CD14-positive monocyte (primary cell): ENCODE measurements around the gene EMID1. TPM values are rescaled to one million over a fixed set of nuclear protein-coding genes. Genes with fewer than 3 reads are reported as not detected.
"Not testable (repeated sequence)": the region's sequence is repeated elsewhere in the genome, so short reads cannot be mapped to it uniquely, and the experiment has no call there.

ENCODE experiments used
- DNase-seq, 3 donors: peaks; one replicate each; pipeline ENCODE4 v3.0.0-alpha.2; 2011 to 2022
- H2AFZ ChIP-seq: 2 replicates; pipeline ENCODE4 v1.6.0; 2012; ENCODE audit warnings: mild to moderate bottlenecking, low read depth, low read length, inconsistent platforms; ENCODE audit not compliant: insufficient read depth, poor library complexity, severe bottlenecking
- H3K27ac ChIP-seq, 2 donors: 1 replicate in 1 of 2; 2 replicates in 1 of 2; pipeline ENCODE4 v1.5.1; 2012 to 2013; ENCODE audit warnings: low read length in 2 of 2, control low read depth in 1 of 2, inconsistent platforms in 1 of 2, low read depth in 1 of 2, mild to moderate bottlenecking in 1 of 2
- H3K27me3 ChIP-seq, 2 donors: one replicate each; pipeline versions ENCODE4 v1.6.0 to v1.6.1; 2011 to 2013; ENCODE audit warnings: low read length in 2 of 2; ENCODE audit not compliant: control insufficient read depth in 2 of 2, insufficient read depth in 2 of 2
- H3K36me3 ChIP-seq, 2 donors: replicated peaks in 1 of 2; 1 replicate in 1 of 2; 2 replicates in 1 of 2; pipeline versions ENCODE4 v1.5.1 to v1.6.1; 2012 to 2013; ENCODE audit warnings: low read length in 2 of 2, control low read depth in 1 of 2, inconsistent platforms in 1 of 2, mild to moderate bottlenecking in 1 of 2; ENCODE audit not compliant: insufficient read depth in 2 of 2, control insufficient read depth in 1 of 2
- H3K4me1 ChIP-seq, 2 donors: 1 replicate in 1 of 2; 2 replicates in 1 of 2; pipeline versions ENCODE4 v1.5.1 to v1.6.1; 2012 to 2013; ENCODE audit warnings: low read length in 2 of 2, control low read depth in 1 of 2, inconsistent platforms in 1 of 2, mild to moderate bottlenecking in 1 of 2, moderate library complexity in 1 of 2; ENCODE audit not compliant: insufficient read depth in 2 of 2, control insufficient read depth in 1 of 2
- H3K4me2 ChIP-seq: replicated peaks from 2 replicates; pipeline ENCODE3; 2012; ENCODE audit warnings: low read length, moderate library complexity, mild to moderate bottlenecking; ENCODE audit not compliant: poor library complexity, severe bottlenecking; ENCODE audit errors: extremely low read depth
- H3K4me3 ChIP-seq, 3 experiments: fragments of 200-600 bp in 1 of 3; sonication (generic) in 1 of 3; replicated peaks in 1 of 3; 1 replicate in 2 of 3; 2 replicates in 1 of 3; pipeline ENCODE4 v1.5.1; 2011 to 2013; ENCODE audit warnings: low read length in 3 of 3, mild to moderate bottlenecking in 3 of 3, control low read depth in 2 of 3, low read depth in 2 of 3, inconsistent platforms in 1 of 3, moderate library complexity in 1 of 3
- H3K79me2 ChIP-seq: 2 replicates; pipeline ENCODE4 v1.6.0; 2012; ENCODE audit warnings: mild to moderate bottlenecking, control low read depth, inconsistent platforms, low read length, moderate library complexity; ENCODE audit not compliant: insufficient read depth
- H3K9ac ChIP-seq: 2 replicates; pipeline ENCODE4 v1.6.0; 2017; ENCODE audit warnings: low read length, mild to moderate bottlenecking; ENCODE audit not compliant: insufficient read depth, poor library complexity, severe bottlenecking
- H3K9me3 ChIP-seq, 2 donors: replicated peaks in 1 of 2; 1 replicate in 1 of 2; 2 replicates in 1 of 2; pipeline versions ENCODE4 v1.5.1 to v1.6.1; 2012 to 2013; ENCODE audit warnings: low read length in 2 of 2, control low read depth in 1 of 2; ENCODE audit not compliant: control insufficient read depth in 1 of 2, insufficient read depth in 1 of 2
- H4K20me1 ChIP-seq: 2 replicates; pipeline ENCODE4 v1.6.0; 2012; ENCODE audit warnings: mild to moderate bottlenecking, low read length, control low read depth, moderate library complexity; ENCODE audit not compliant: insufficient read depth
- H3K27ac Mint-ChIP-seq, 7 donors: one replicate each; pipeline ENCODE4 v1.8.0; 2020; ENCODE audit warnings: mild to moderate bottlenecking in 7 of 7, mixed read lengths in 7 of 7, moderate library complexity in 6 of 7, inconsistent platforms in 2 of 7
- H3K27me3 Mint-ChIP-seq, 3 donors: one replicate each; pipeline ENCODE4 v1.8.0; 2021 to 2022; ENCODE audit warnings: low read depth in 3 of 3, mild to moderate bottlenecking in 3 of 3, mixed read lengths in 3 of 3, moderate library complexity in 3 of 3, inconsistent platforms in 1 of 3
- H3K36me3 Mint-ChIP-seq, 2 donors: one replicate each; pipeline ENCODE4 v1.8.0; 2020; ENCODE audit warnings: mixed read lengths in 2 of 2, inconsistent platforms in 1 of 2, mild to moderate bottlenecking in 1 of 2
- H3K4me1 Mint-ChIP-seq: one replicate; pipeline ENCODE4 v1.8.0; 2020; ENCODE audit warnings: mild to moderate bottlenecking, mixed read lengths
- H3K4me3 Mint-ChIP-seq, 2 donors: one replicate each; pipeline ENCODE4 v1.8.0; 2020; ENCODE audit warnings: mild to moderate bottlenecking in 2 of 2, mixed read lengths in 2 of 2, moderate library complexity in 1 of 2
- H3K9me3 Mint-ChIP-seq, 7 donors: one replicate each; pipeline ENCODE4 v1.8.0; 2020 to 2022; ENCODE audit warnings: mixed read lengths in 7 of 7, mild to moderate bottlenecking in 6 of 7, moderate library complexity in 6 of 7, inconsistent platforms in 2 of 7
- CTCF ChIP-seq: fragments of 200-600 bp; IDR thresholded peaks from one replicate; pipeline ENCODE4 v1.8.0; 2022; ENCODE audit warnings: antibody characterized with exemption, mild to moderate bottlenecking
- WGBS: methylation state at CpG from one replicate; pipeline ENCODE4 v1.1.5; 2013; ENCODE audit warnings: missing lambda C conversion rate; ENCODE audit not compliant: insufficient coverage; 5-methylcytosine and 5-hydroxymethylcytosine counted together
- intact Hi-C, 2 donors: fragments of 100-400 bp; cut with micrococcal nuclease; formaldehyde crosslinking; loops; one replicate each; pipeline versions ENCODE4 v1.15.0 to v1.15.1; 2023
- polyA plus RNA-seq, 3 donors: library from polyadenylated mRNA; depleted of rRNA in 1 of 3; unstranded in 2 of 3; stranded (reverse) in 1 of 3; fragments of 300-500 nt in 2 of 3; fragments of >200 nt in 1 of 3; fragmentation: Illumina TruSeq in 2 of 3; gene quantifications; 1 replicate in 2 of 3; 2 replicates in 1 of 3; pipeline ENCODE4 v1.2.3, GENCODE V29; 2012 to 2021

The EMID1 gene
- polyA plus RNA-seq, 3 donors = not detected

GRCh38 chr22:29231971-29232959 is 26.6 kb downstream of the EMID1 start:
- H3K9me3 ChIP-seq = no peaks in the 10 kb centered on the region
- no peaks in the 10 kb centered on the region for H3K36me3 ChIP-seq
- H3K4me1 ChIP-seq = no peaks in the 10 kb centered on the region
- WGBS = 85% methylated on average over 22 of the region's 22 CpGs
- intact Hi-C loops = no loop called here
- Mint-ChIP-seq H3K4me3 (no peak overlapping the region), H3K27ac (no peak overlapping the region), H3K27me3 (peaks cover 0 to 6% (median 0%) of the 10 kb centered on the region in 3 donors), H3K9me3 (peaks cover 0 to 14% (median 4%) of the 10 kb centered on the region in 7 donors), H3K4me1 (no peaks in the 10 kb centered on the region), H3K36me3 (no peaks in the 10 kb centered on the region)
- DNase-seq = no peak
- no peaks in the 10 kb centered on the region for H4K20me1 ChIP-seq
- no peak overlapping the region for H3K4me3 ChIP-seq
- no peak for TF ChIP-seq CTCF
- no peak overlapping the region for H3K9ac ChIP-seq
- no peak overlapping the region for H3K27ac ChIP-seq
- H3K27me3 ChIP-seq = no peaks in the 10 kb centered on the region
- no peaks in the 10 kb centered on the region for H3K79me2 ChIP-seq
- no peak overlapping the region for H2AFZ ChIP-seq
- H3K4me2 ChIP-seq = no peak overlapping the region

GRCh38 chr22:29233277-29233877 is 27.7 kb downstream of the EMID1 start:
- intact Hi-C loops = no loop called here
- no peaks in the 10 kb centered on the region for H3K79me2 ChIP-seq
- H3K4me1 Mint-ChIP-seq = no peaks in the 10 kb centered on the region
- no peaks in the 10 kb centered on the region for H4K20me1 ChIP-seq
- no peak overlapping the region for H3K27ac ChIP-seq
- H3K4me2 ChIP-seq = no peak overlapping the region
- H3K4me1 ChIP-seq = no peaks in the 10 kb centered on the region
- WGBS = 100% methylated on average over 1 of the region's 1 CpG
- DNase-seq = no peak
- no peaks in the 10 kb centered on the region for H3K36me3 Mint-ChIP-seq
- no peaks in the 10 kb centered on the region for H3K36me3 ChIP-seq
- no peaks in the 10 kb centered on the region for H3K9me3 ChIP-seq
- H3K27me3 ChIP-seq = no peaks in the 10 kb centered on the region
- no peak for TF ChIP-seq CTCF
- no peak overlapping the region for H3K4me3 ChIP-seq
- peaks cover 0 to 14% (median 4%) of the 10 kb centered on the region in 7 donors for H3K9me3 Mint-ChIP-seq
- no peak overlapping the region for H3K4me3 Mint-ChIP-seq
- peaks cover 0 to 6% (median 0%) of the 10 kb centered on the region in 3 donors for H3K27me3 Mint-ChIP-seq
- H3K9ac ChIP-seq = no peak overlapping the region
- H3K27ac Mint-ChIP-seq = peak overlapping the region in 1 of 7 donors; percentile 72
- H2AFZ ChIP-seq = no peak overlapping the region

DNA sequence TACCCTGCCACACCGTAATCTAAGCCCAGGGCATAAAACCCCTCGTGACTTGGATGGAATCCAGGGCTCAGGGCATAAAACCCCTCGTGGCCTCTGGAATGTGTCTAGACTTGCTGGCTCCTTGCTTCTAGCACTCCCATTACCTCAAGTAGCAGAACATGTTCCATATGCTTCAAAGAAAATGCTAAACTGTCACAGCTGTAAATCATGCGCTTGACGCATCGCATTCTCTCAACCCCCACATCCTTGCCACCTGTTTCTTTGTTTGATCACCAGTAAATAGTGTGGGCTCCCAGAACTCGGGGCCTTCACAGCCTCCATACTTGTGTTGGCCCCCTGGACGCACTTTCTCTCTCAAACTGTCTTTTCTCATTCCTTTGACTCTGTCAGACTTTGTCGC is 34.8 kb downstream of the EMID1 start:
- not testable (repeated sequence) for H3K9me3 ChIP-seq, H3K36me3 ChIP-seq, H3K9ac ChIP-seq, H3K79me2 ChIP-seq, H3K4me3 ChIP-seq, H3K36me3 Mint-ChIP-seq, H4K20me1 ChIP-seq, H3K27me3 ChIP-seq, H3K4me1 ChIP-seq, H3K4me3 Mint-ChIP-seq, H3K27me3 Mint-ChIP-seq, H2AFZ ChIP-seq, DNase-seq, H3K4me1 Mint-ChIP-seq, H3K27ac ChIP-seq, H3K4me2 ChIP-seq
- H3K9me3 Mint-ChIP-seq = peaks cover 7 to 30% (median 20%) of the 10 kb centered on the region in 7 donors
- WGBS = 100% methylated on average over 1 of the region's 9 CpGs
- peak overlapping the region in 1 of 7 donors; percentile 50 for H3K27ac Mint-ChIP-seq
- intact Hi-C loops = loop anchor here in 1 of 2 donors (10.0 kb wide), 1 partner anchor 636 kb away; no protein-coding TSS in a partner anchor
